Fibroblast of lung (primary cell): ENCODE measurements around the gene DAZAP1. TPM values are rescaled to one million over a fixed set of nuclear protein-coding genes. Genes with fewer than 3 reads are reported as not detected.
A peak's percentile ranks its signal among the peaks of the same experiment; 100 is the strongest.

Experiments
- DNase-seq, 2 donors: peaks; one replicate each; pipeline versions ENCODE4 v3.0.0 to v3.0.0-alpha.2; 2010; ENCODE audit warnings: low read depth in 2 of 2
- H2AFZ ChIP-seq: 2 replicates; pipeline ENCODE4 v1.5.1; 2012; ENCODE audit warnings: low read length, control low read depth, inconsistent platforms
- H3K27ac ChIP-seq: 2 replicates; pipeline ENCODE4 v1.5.1; 2011; ENCODE audit warnings: low read length, control low read depth; ENCODE audit not compliant: insufficient read depth
- H3K27me3 ChIP-seq: 2 replicates; pipeline ENCODE4 v1.5.1; 2011; ENCODE audit warnings: mild to moderate bottlenecking, low read length; ENCODE audit not compliant: control insufficient read depth, insufficient read depth
- H3K36me3 ChIP-seq: 2 replicates; pipeline ENCODE4 v1.5.1; 2011; ENCODE audit warnings: low read length; ENCODE audit not compliant: control insufficient read depth, insufficient read depth
- H3K4me1 ChIP-seq: 2 replicates; pipeline ENCODE4 v1.5.1; 2011; ENCODE audit warnings: low read length; ENCODE audit not compliant: control insufficient read depth, insufficient read depth; ENCODE audit errors: extremely low read depth
- H3K4me2 ChIP-seq: 2 replicates; pipeline ENCODE4 v1.5.1; 2011; ENCODE audit warnings: low read length, control low read depth; ENCODE audit not compliant: insufficient read depth; ENCODE audit errors: extremely low read depth
- H3K4me3 ChIP-seq, 4 experiments: fragments of 200-600 bp in 1 of 4; sonication (generic) in 1 of 4; replicated peaks in 1 of 4; 2 replicates each; pipeline ENCODE4 v1.5.1; 2011 to 2016; ENCODE audit warnings: low read length in 4 of 4, low read depth in 3 of 4, mild to moderate bottlenecking in 3 of 4, control low read depth in 2 of 4, inconsistent platforms in 1 of 4, mixed read lengths in 1 of 4; ENCODE audit not compliant: insufficient read depth in 1 of 4; ENCODE audit errors: control extremely low read depth in 1 of 4
- H3K79me2 ChIP-seq: 2 replicates; pipeline ENCODE4 v1.5.1; 2012; ENCODE audit warnings: mild to moderate bottlenecking, low read length, inconsistent platforms; ENCODE audit not compliant: control insufficient read depth, insufficient read depth
- H3K9ac ChIP-seq: 2 replicates; pipeline ENCODE4 v1.5.1; 2011; ENCODE audit warnings: mild to moderate bottlenecking, low read length, control low read depth; ENCODE audit not compliant: insufficient read depth
- H3K9me3 ChIP-seq: 2 replicates; pipeline ENCODE4 v1.5.1; 2012; ENCODE audit warnings: low read depth, low read length; ENCODE audit not compliant: control insufficient read depth, insufficient read depth
- H4K20me1 ChIP-seq: 2 replicates; pipeline ENCODE4 v1.5.1; 2011; ENCODE audit warnings: low read length; ENCODE audit not compliant: control insufficient read depth, insufficient read depth; ENCODE audit errors: extremely low read depth
- CTCF ChIP-seq, 2 donors: IDR thresholded peaks in 1 of 2; conservative IDR thresholded peaks in 1 of 2; 1 replicate in 1 of 2; 2 replicates in 1 of 2; pipeline ENCODE4 v1.5.1; 2011 to 2012; ENCODE audit warnings: low read length in 2 of 2, control low read depth in 1 of 2, inconsistent platforms in 1 of 2, low read depth in 1 of 2, mild to moderate bottlenecking in 1 of 2
- EZH2 ChIP-seq: IDR thresholded peaks from 2 replicates; pipeline ENCODE4 v1.5.1; 2012; ENCODE audit warnings: low read length, control low read depth, mild to moderate bottlenecking; ENCODE audit errors: missing control alignments
- polyA plus RNA-seq, 2 donors: library from polyadenylated mRNA; depleted of rRNA in 1 of 2; stranded (reverse) in 1 of 2; unstranded in 1 of 2; fragments of >200 nt; gene quantifications; 2 replicates each; pipeline ENCODE4 v1.2.1, GENCODE V29; 2011 to 2012; ENCODE audit warnings: missing spikeins in 1 of 2
- total RNA-seq: library from RNA; depleted of rRNA; stranded (reverse); fragments of >200 nt; gene quantifications from 2 replicates; pipeline ENCODE4 v1.2.1, GENCODE V29; 2014

Gene DAZAP1
- total and polyA plus RNA-seq, 2 donors (not counting 1 experiment from before 2014, with no cell fraction given): 44.6 to 49.5 TPM

GRCh38 chr19:1424192-1424955, 17.0 kb downstream of the DAZAP1 start:
- peaks cover 49% of the 10 kb centered on the region for H3K79me2 ChIP-seq

GRCh38 chr19:1425102-1425837, 17.9 kb downstream of the DAZAP1 start:
- H3K4me1 ChIP-seq: no peaks in the 10 kb centered on the region
- no peak overlapping the region for H3K27ac ChIP-seq
- H4K20me1 ChIP-seq: no peaks in the 10 kb centered on the region
- no peak for TF ChIP-seq EZH2
- TF ChIP-seq CTCF (conservative IDR thresholded peaks at IDR 0.05 in 1 of 2, IDR thresholded peaks at IDR 0.05 in 1 of 2; ENCODE audit: low read depth in 1 of 2, low read length in 2 of 2): no peak
- no peaks in the 10 kb centered on the region for H3K9me3 ChIP-seq
- peaks cover 44% of the 10 kb centered on the region for H3K79me2 ChIP-seq
- H3K36me3 ChIP-seq: peaks cover 55% of the 10 kb centered on the region
- H2AFZ ChIP-seq: no peak overlapping the region
- DNase-seq: peak in 1 of 2 donors; percentile 35
- H3K4me2 ChIP-seq: no peak overlapping the region
- H3K9ac ChIP-seq: no peak overlapping the region
- H3K27me3 ChIP-seq: no peaks in the 10 kb centered on the region
- no peak overlapping the region for H3K4me3 ChIP-seq

More at GRCh38 chr19:1424192-1424955, 17.0 kb downstream of the DAZAP1 start:
- H3K36me3 ChIP-seq: peaks cover 56% of the 10 kb centered on the region
- H3K4me2 ChIP-seq: no peak overlapping the region
- H3K9ac ChIP-seq: no peak overlapping the region
- TF ChIP-seq EZH2: no peak
- no peak for TF ChIP-seq CTCF (conservative IDR thresholded peaks at IDR 0.05 in 1 of 2, IDR thresholded peaks at IDR 0.05 in 1 of 2; ENCODE audit: low read depth in 1 of 2, low read length in 2 of 2)
- H3K4me1 ChIP-seq: no peaks in the 10 kb centered on the region
- H2AFZ ChIP-seq: no peak overlapping the region
- no peak overlapping the region for H3K4me3 ChIP-seq
- no peak for DNase-seq
- H3K9me3 ChIP-seq: no peaks in the 10 kb centered on the region
- H3K27me3 ChIP-seq: no peaks in the 10 kb centered on the region
- no peaks in the 10 kb centered on the region for H4K20me1 ChIP-seq
- H3K27ac ChIP-seq: no peak overlapping the region

- Histone ChIP-seq H3K4me1 (no peaks in the 10 kb centered on the region), H3K4me3 (no peak overlapping the region), H3K27me3 (no peaks in the 10 kb centered on the region), H4K20me1 (no peaks in the 10 kb centered on the region), H3K9ac (no peak overlapping the region), H2AFZ (no peak overlapping the region), H3K27ac (no peak overlapping the region), H3K4me2 (no peak overlapping the region), H3K36me3 (peaks cover 50% of the 10 kb centered on the region), H3K9me3 (no peaks in the 10 kb centered on the region), H3K79me2 (peaks cover 38% of the 10 kb centered on the region)
- no peak for TF ChIP-seq EZH2
- no peak for TF ChIP-seq CTCF (conservative IDR thresholded peaks at IDR 0.05 in 1 of 2, IDR thresholded peaks at IDR 0.05 in 1 of 2; ENCODE audit: low read depth in 1 of 2, low read length in 2 of 2)
- no peak for DNase-seq
Measured at GRCh38 chr19:1425902-1426301, 18.5 kb downstream of the DAZAP1 start.
